ENCODE measurements around the gene ATAD1.

DNA sequence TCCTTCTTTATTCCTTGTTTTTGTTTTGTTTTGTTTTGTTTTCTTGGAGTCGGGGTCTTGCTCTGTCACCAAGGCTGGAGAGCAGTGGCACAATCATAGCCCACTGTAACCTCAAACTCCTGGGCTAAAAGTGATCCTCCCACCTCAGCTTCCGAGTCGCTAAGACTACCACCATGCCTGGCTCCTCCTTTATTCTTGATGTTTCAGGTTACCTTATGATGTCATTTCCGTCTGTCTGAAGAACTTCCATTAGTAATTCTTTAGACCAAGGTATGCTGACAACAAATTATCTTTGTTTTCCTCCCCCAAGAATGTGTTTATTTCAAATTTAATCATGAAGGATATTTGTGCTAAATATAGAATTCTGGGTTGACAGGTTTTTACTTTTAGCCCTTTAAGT lies 18.1 kb upstream of the ATAD1 start:
- TF ChIP-seq, protein P1, sequence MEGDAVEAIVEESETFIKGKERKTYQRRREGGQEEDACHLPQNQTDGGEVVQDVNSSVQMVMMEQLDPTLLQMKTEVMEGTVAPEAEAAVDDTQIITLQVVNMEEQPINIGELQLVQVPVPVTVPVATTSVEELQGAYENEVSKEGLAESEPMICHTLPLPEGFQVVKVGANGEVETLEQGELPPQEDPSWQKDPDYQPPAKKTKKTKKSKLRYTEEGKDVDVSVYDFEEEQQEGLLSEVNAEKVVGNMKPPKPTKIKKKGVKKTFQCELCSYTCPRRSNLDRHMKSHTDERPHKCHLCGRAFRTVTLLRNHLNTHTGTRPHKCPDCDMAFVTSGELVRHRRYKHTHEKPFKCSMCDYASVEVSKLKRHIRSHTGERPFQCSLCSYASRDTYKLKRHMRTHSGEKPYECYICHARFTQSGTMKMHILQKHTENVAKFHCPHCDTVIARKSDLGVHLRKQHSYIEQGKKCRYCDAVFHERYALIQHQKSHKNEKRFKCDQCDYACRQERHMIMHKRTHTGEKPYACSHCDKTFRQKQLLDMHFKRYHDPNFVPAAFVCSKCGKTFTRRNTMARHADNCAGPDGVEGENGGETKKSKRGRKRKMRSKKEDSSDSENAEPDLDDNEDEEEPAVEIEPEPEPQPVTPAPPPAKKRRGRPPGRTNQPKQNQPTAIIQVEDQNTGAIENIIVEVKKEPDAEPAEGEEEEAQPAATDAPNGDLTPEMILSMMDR (IDR thresholded peaks at IDR 0.05): no peak
- TF ChIP-seq EZH2 (IDR thresholded peaks at IDR 0.05): no peak
